Smooth muscle cell of the umbilical artery (primary cell): ENCODE data around the gene FAAH2. TPM values are rescaled to one million over a fixed set of nuclear protein-coding genes. Genes with fewer than 3 reads are reported as not detected.

Experiments used
- total RNA-seq: library from RNA; depleted of rRNA; stranded (reverse); fragments of >200 nt; gene quantifications from 2 replicates; pipeline ENCODE4 v1.2.3, GENCODE V29; 2014

The FAAH2 gene, protein sequence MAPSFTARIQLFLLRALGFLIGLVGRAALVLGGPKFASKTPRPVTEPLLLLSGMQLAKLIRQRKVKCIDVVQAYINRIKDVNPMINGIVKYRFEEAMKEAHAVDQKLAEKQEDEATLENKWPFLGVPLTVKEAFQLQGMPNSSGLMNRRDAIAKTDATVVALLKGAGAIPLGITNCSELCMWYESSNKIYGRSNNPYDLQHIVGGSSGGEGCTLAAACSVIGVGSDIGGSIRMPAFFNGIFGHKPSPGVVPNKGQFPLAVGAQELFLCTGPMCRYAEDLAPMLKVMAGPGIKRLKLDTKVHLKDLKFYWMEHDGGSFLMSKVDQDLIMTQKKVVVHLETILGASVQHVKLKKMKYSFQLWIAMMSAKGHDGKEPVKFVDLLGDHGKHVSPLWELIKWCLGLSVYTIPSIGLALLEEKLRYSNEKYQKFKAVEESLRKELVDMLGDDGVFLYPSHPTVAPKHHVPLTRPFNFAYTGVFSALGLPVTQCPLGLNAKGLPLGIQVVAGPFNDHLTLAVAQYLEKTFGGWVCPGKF
- total RNA-seq: under 0.01 and 0.05 TPM in 2 replicates

DNA sequence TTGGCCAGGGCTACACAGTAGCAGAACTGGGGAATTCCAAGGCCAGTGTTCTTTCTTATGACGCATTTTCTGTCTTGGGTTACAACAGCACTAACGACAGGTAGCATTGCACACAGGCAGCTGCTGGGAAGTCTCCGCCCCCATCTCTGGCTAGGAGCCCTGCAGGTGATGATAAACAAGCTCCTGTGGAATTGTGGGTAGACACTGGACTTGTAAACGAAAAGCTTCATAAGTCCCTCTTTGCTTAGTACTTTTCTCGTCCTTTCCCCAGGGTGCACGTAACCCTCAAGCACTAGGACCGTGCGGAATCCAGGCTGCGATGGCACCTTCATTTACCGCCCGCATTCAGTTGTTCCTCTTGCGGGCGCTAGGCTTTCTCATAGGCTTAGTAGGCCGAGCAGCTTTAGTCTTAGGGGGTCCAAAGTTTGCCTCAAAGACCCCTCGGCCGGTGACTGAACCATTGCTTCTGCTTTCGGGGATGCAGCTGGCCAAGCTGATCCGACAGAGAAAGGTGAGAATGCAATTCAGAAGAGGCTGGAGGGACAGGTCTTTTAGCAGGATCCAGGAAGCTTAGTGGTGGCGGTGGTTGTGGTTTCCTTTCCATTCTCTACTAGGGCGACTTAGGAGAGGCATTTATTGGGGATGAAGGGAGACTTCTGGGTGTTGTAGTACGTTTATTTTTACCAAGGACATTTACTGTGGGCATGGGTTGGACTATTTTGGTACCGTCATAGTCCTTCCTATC is at the start of gene FAAH2:
FAAH2 (plus strand) TSS at position 200 of the 745 bp plus-strand sequence; CDS start at position 320, 120 bp downstream.

Other genes with a start within 250 kb of the FAAH2 start
- 4.5 and 7.7 TPM in 2 replicates for gene SPIN2B, start 165.2 kb upstream of the FAAH2 start, total RNA-seq
- 0.23 and 0.30 TPM in 2 replicates for gene SPIN2A, start 149.3 kb upstream of the FAAH2 start, total RNA-seq